OCI-LY1 (cell line): ENCODE data around the gene PARG.
"Not testable (repeated sequence)": the region's sequence is repeated elsewhere in the genome, so short reads cannot be mapped to it uniquely, and the experiment has no call there.

Experiments used
- H2AFZ ChIP-seq: fragments of 200-600 bp; sonication (generic), shearing (Covaris generic); 2 replicates; pipeline ENCODE4 v1.6.0; 2014; ENCODE audit warnings: antibody characterized with exemption, mild to moderate bottlenecking, low read length
- H3F3A ChIP-seq: fragments of 200-600 bp; sonication (generic), shearing (Covaris generic); 2 replicates; pipeline ENCODE4 v1.6.0; 2014; ENCODE audit warnings: mild to moderate bottlenecking, antibody characterized with exemption, low read length, moderate library complexity; ENCODE audit not compliant: insufficient read depth
- H3K27ac ChIP-seq: fragments of 200-600 bp; sonication (generic); 2 replicates; pipeline ENCODE4 v1.5.1; 2014; ENCODE audit warnings: low read length, mixed run types, mild to moderate bottlenecking, low read depth; ENCODE audit not compliant: poor library complexity, severe bottlenecking
- H3K27me3 ChIP-seq: fragments of 200-600 bp; sonication (generic); 2 replicates; pipeline ENCODE4 v1.6.0; 2014; ENCODE audit warnings: antibody characterized with exemption, mild to moderate bottlenecking, low read length, moderate library complexity; ENCODE audit not compliant: insufficient read depth
- H3K36me3 ChIP-seq: fragments of 200-600 bp; sonication (generic); 2 replicates; pipeline ENCODE4 v1.6.1; 2014; ENCODE audit warnings: mild to moderate bottlenecking, antibody characterized with exemption, low read length, moderate library complexity, mixed read lengths; ENCODE audit not compliant: insufficient read depth
- H3K4me1 ChIP-seq: fragments of 200-600 bp; sonication (generic); 2 replicates; pipeline ENCODE4 v1.5.1; 2014; ENCODE audit warnings: mild to moderate bottlenecking, low read length, moderate library complexity; ENCODE audit not compliant: insufficient read depth, severe bottlenecking
- H3K4me2 ChIP-seq: fragments of 200-600 bp; sonication (generic), shearing (Covaris generic); 2 replicates; pipeline ENCODE4 v1.6.1; 2014; ENCODE audit warnings: low read length
- H3K4me3 ChIP-seq: fragments of 200-600 bp; sonication (generic); 2 replicates; pipeline ENCODE4 v1.5.1; 2014; ENCODE audit warnings: low read length, low read depth, mild to moderate bottlenecking, mixed read lengths; ENCODE audit not compliant: poor library complexity, severe bottlenecking
- H3K79me2 ChIP-seq: fragments of 200-600 bp; shearing (Covaris generic); 2 replicates; pipeline ENCODE4 v1.6.1; 2016; ENCODE audit warnings: mixed run types, low read length, mixed read lengths; ENCODE audit not compliant: insufficient read depth
- H3K9ac ChIP-seq: fragments of 200-600 bp; sonication (generic), shearing (Covaris generic); 2 replicates; pipeline ENCODE4 v1.6.1; 2014; ENCODE audit warnings: mild to moderate bottlenecking, low read length, mixed read lengths
- H3K9me2 ChIP-seq: fragments of 200-600 bp; sonication (generic), shearing (Covaris generic); 2 replicates; pipeline ENCODE4 v1.6.1; 2014; ENCODE audit warnings: low read depth, mild to moderate bottlenecking, low read length, mixed read lengths
- H3K9me3 ChIP-seq: fragments of 200-600 bp; shearing (Covaris generic); 2 replicates; pipeline ENCODE4 v1.6.1; 2014; ENCODE audit warnings: low read length, mixed read lengths
- H4K20me1 ChIP-seq: fragments of 200-600 bp; sonication (generic), shearing (Covaris generic); 2 replicates; pipeline ENCODE4 v1.6.0; 2016; ENCODE audit warnings: mild to moderate bottlenecking, low read length; ENCODE audit not compliant: insufficient read depth
- CTCF ChIP-seq: fragments of 200-600 bp; sonication (generic), shearing (Covaris generic); IDR thresholded peaks from 2 replicates; pipeline ENCODE4 v1.5.1; 2017; ENCODE audit warnings: mild to moderate bottlenecking, antibody characterized with exemption, low read length, moderate library complexity, mixed read lengths
- EZH2 ChIP-seq: fragments of 200-600 bp; sonication (generic), shearing (Covaris generic); IDR thresholded peaks from 2 replicates; pipeline ENCODE4 v1.8.0; 2017; ENCODE audit warnings: borderline replicate concordance, mixed run types, mild to moderate bottlenecking, antibody characterized with exemption, low read length, moderate library complexity, mixed read lengths

Gene PARG

DNA sequence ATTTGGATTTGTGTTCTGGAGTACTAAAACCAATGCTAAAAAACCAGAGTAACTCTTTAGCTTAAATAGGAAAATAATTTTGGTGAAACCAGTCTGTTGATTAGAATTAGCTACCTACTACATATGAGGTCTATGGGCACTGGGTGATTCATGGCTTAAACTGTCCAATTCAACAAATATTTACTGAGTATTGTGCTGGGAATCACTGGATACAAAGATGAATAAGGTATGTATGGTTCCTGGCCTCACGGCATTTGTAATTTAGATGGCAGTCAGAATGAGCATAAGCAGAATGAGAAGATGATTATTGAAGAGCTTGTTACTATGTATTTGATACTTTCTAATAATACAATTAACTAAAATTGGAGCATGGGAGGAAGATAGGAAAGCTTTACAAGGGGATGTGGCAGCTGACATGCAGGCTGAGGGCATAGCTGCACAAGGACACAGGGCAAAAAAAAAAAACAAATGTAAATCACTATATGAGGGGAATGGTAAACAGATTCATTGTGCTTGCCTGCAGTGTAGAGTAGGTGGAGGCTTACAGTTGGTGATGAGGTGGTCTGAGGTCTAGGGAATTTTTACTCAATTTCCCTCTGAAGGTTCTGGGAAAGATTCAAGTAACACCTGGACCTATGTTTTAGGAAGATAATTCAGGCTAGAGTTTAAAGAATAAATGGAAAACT is 83.0 kb downstream of the PARG start:
- not testable (repeated sequence) for H3K36me3 ChIP-seq, H2AFZ ChIP-seq, H3K4me1 ChIP-seq, H3K27ac ChIP-seq, H3K9me3 ChIP-seq, H3K9me2 ChIP-seq, H3F3A ChIP-seq, H3K79me2 ChIP-seq, H3K27me3 ChIP-seq, H3K9ac ChIP-seq, H3K4me2 ChIP-seq, H3K4me3 ChIP-seq, H4K20me1 ChIP-seq

GRCh38 chr10:49849520-49849919 is 92.3 kb downstream of the PARG start:
- H3K4me3 ChIP-seq, H3K9me3 ChIP-seq, H3F3A ChIP-seq, H3K27me3 ChIP-seq, H3K27ac ChIP-seq, H2AFZ ChIP-seq, H3K36me3 ChIP-seq, H3K9ac ChIP-seq, H3K4me2 ChIP-seq, H3K79me2 ChIP-seq, H4K20me1 ChIP-seq, H3K9me2 ChIP-seq, H3K4me1 ChIP-seq: not testable (repeated sequence)

GRCh38 chr10:49844775-49845595 is 96.8 kb downstream of the PARG start:
- Histone ChIP-seq H3K27ac (no peak overlapping the region), H4K20me1 (no peaks in the 10 kb centered on the region), H3K27me3 (no peaks in the 10 kb centered on the region), H3K9me3 (no peaks in the 10 kb centered on the region), H3K4me1 (no peaks in the 10 kb centered on the region), H3F3A (no peaks in the 10 kb centered on the region), H2AFZ (no peak overlapping the region), H3K36me3 (peaks cover 19% of the 10 kb centered on the region), H3K4me2 (no peak overlapping the region), H3K4me3 (no peak overlapping the region), H3K9me2 (no peaks in the 10 kb centered on the region), H3K9ac (no peak overlapping the region), H3K79me2 (no peaks in the 10 kb centered on the region)
- TF ChIP-seq EZH2 (no peak), CTCF (no peak)

DNA sequence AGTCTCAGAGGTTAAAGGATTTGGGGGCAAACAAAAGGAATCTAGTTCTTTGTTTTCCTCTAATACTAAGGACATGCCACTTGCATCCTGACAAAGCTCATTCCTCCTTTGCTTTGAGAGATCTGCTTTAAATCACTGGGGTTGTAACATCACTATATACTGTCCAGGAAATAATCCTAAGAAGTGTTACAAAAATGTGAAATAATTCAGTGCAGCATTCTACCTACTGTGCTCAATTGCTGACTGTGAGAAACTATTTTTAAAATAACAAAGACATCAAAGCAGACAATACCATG is 99.5 kb downstream of the PARG start:
- H3F3A ChIP-seq, H3K4me3 ChIP-seq, H3K4me1 ChIP-seq, H3K9me2 ChIP-seq, H2AFZ ChIP-seq, H3K79me2 ChIP-seq, H3K27ac ChIP-seq, H3K9me3 ChIP-seq, H3K9ac ChIP-seq, H3K27me3 ChIP-seq, H4K20me1 ChIP-seq, H3K4me2 ChIP-seq: not testable (repeated sequence)
- peaks cover 31% of the 10 kb centered on the region for H3K36me3 ChIP-seq
